NCI-H1694 treated with DMSO at 0.1 percent for 48 hours (cell line): ENCODE results near the gene CNBD2.
"Not testable (repeated sequence)": the region's sequence is repeated elsewhere in the genome, so short reads cannot be mapped to it uniquely, and the experiment has no call there.

Experiments
- DNase-seq: peaks from one replicate; lab custom pipeline; 2025; lab: John Stamatoyannopoulos, UW

The CNBD2 gene

GRCh38 chr20:36026131-36026530 lies 57.7 kb downstream of the CNBD2 start:
- DNase-seq = not testable (repeated sequence)

- DNase-seq = no peak
Measured at GRCh38 chr20:36028106-36028808, 59.9 kb downstream of the CNBD2 start.

GRCh38 chr20:36030149-36030548 lies 61.8 kb downstream of the CNBD2 start:
- no peak for DNase-seq

GRCh38 chr20:36031806-36032205 lies 63.4 kb downstream of the CNBD2 start:
- DNase-seq = no peak

GRCh38 chr20:36034875-36035274 lies 66.5 kb downstream of the CNBD2 start:
- no peak for DNase-seq

GRCh38 chr20:36035745-36036144 lies 67.4 kb downstream of the CNBD2 start:
- no peak for DNase-seq

GRCh38 chr20:36036688-36037087 lies 68.3 kb downstream of the CNBD2 start:
- DNase-seq = no peak

- DNase-seq = no peak
Measured at GRCh38 chr20:36040571-36040970, 72.2 kb downstream of the CNBD2 start.

- DNase-seq = no peak
Measured at GRCh38 chr20:36043441-36043840, 75.1 kb downstream of the CNBD2 start.

GRCh38 chr20:36043892-36044515 lies 75.6 kb downstream of the CNBD2 start:
- DNase-seq = no peak

GRCh38 chr20:36045373-36045714 lies 77.0 kb downstream of the CNBD2 start:
- DNase-seq = no peak

- DNase-seq = not testable (repeated sequence)
Measured at GRCh38 chr20:36046073-36046798, 77.8 kb downstream of the CNBD2 start.

GRCh38 chr20:36049408-36049807 lies 81.0 kb downstream of the CNBD2 start:
- DNase-seq = not testable (repeated sequence)

GRCh38 chr20:36050436-36051317 lies 82.3 kb downstream of the CNBD2 start:
- peak; percentile 66 for DNase-seq

- DNase-seq = no peak
Measured at GRCh38 chr20:36051318-36052116, 83.1 kb downstream of the CNBD2 start.

- no peak for DNase-seq
Measured at GRCh38 chr20:36052117-36052513, 83.7 kb downstream of the CNBD2 start.

GRCh38 chr20:36053863-36054518 lies 85.6 kb downstream of the CNBD2 start:
- not testable (repeated sequence) for DNase-seq

GRCh38 chr20:36055145-36055544 lies 86.8 kb downstream of the CNBD2 start:
- DNase-seq = no peak

- no peak for DNase-seq
Measured at GRCh38 chr20:36060676-36061075, 92.3 kb downstream of the CNBD2 start.

GRCh38 chr20:36061754-36062153 lies 93.4 kb downstream of the CNBD2 start:
- DNase-seq = peak; percentile 48

- no peak for DNase-seq
Measured at GRCh38 chr20:36062799-36063198, 94.4 kb downstream of the CNBD2 start.
